B cell (primary cell): ENCODE measurements around the gene CLCNKA. TPM values are rescaled to one million over a fixed set of nuclear protein-coding genes. Genes with fewer than 3 reads are reported as not detected.

Source experiments
- ATAC-seq: fragments of 200-7000 bp; cut with Tn5 transposase; one replicate; pipeline ENCODE4 v1.10.0; 2021; ENCODE audit warnings: low read depth, mild to moderate bottlenecking, moderate number of reproducible peaks, moderate library complexity
- CTCF ChIA-PET: fragments of 350-600 bp; sonication (Branson Sonifier 250); formaldehyde crosslinking; loops from one replicate; lab custom pipeline; 2021; ENCODE audit warnings: antibody characterized with exemption, inconsistent platforms; lab: Charles Lee
- POLR2A ChIA-PET: fragments of 350-600 bp; sonication (Branson Sonifier 250); formaldehyde crosslinking; loops from one replicate; lab custom pipeline; 2021; ENCODE audit warnings: antibody characterized with exemption; lab: Charles Lee
- DNase-seq: peaks from one replicate; pipeline ENCODE4 v3.0.0; 2013
- H2AFZ ChIP-seq: 2 replicates; pipeline ENCODE4 v1.6.1; 2012; ENCODE audit warnings: mild to moderate bottlenecking, low read depth, low read length; ENCODE audit not compliant: insufficient read depth, poor library complexity, severe bottlenecking
- H3K27ac ChIP-seq, 2 donors: 1 replicate in 1 of 2; 2 replicates in 1 of 2; pipeline ENCODE4 v1.5.1; 2012 to 2013; ENCODE audit warnings: low read length in 2 of 2, mild to moderate bottlenecking in 2 of 2, moderate library complexity in 1 of 2
- H3K27me3 ChIP-seq, 4 experiments: fragments of 200-600 bp in 1 of 4; sonication (generic) in 1 of 4; replicated peaks in 1 of 4; 1 replicate in 2 of 4; 2 replicates in 2 of 4; pipeline versions ENCODE4 v1.6.1 to v1.7.0; 2013 to 2016; ENCODE audit warnings: low read length in 3 of 4, mild to moderate bottlenecking in 2 of 4, mixed read lengths in 1 of 4, moderate library complexity in 1 of 4; ENCODE audit not compliant: insufficient read depth in 4 of 4, control insufficient read depth in 3 of 4; ENCODE audit errors: control extremely low read depth in 1 of 4
- H3K36me3 ChIP-seq, 2 experiments: replicated peaks in 1 of 2; 1 replicate in 1 of 2; 2 replicates in 1 of 2; pipeline versions ENCODE4 v1.6.1 to v1.7.1; 2013; ENCODE audit warnings: low read length in 1 of 2; ENCODE audit not compliant: insufficient read depth in 2 of 2, control insufficient read depth in 1 of 2; ENCODE audit errors: control extremely low read depth in 1 of 2, extremely low read depth in 1 of 2
- H3K4me1 ChIP-seq, 2 donors: fragments of 200-600 bp in 1 of 2; sonication (generic) in 1 of 2; 1 replicate in 1 of 2; 2 replicates in 1 of 2; pipeline versions ENCODE4 v1.5.1 to v1.6.1; 2013 to 2017; ENCODE audit warnings: low read length in 2 of 2; ENCODE audit not compliant: control insufficient read depth in 2 of 2, insufficient read depth in 2 of 2
- H3K4me2 ChIP-seq: replicated peaks from 2 replicates; pipeline ENCODE3; 2012; ENCODE audit warnings: mild to moderate bottlenecking, low read depth, low read length; ENCODE audit not compliant: poor library complexity, severe bottlenecking
- H3K4me3 ChIP-seq, 5 experiments: fragments of 200-600 bp in 1 of 5; sonication (generic) in 1 of 5; 1 replicate in 3 of 5; 2 replicates in 2 of 5; pipeline versions ENCODE4 v1.5.1 to v1.7.0; 2011 to 2016; ENCODE audit warnings: low read length in 4 of 5, mild to moderate bottlenecking in 4 of 5, low read depth in 2 of 5, control low read depth in 1 of 5, moderate library complexity in 1 of 5; ENCODE audit not compliant: insufficient read depth in 1 of 5; ENCODE audit errors: control extremely low read depth in 1 of 5, extremely low read depth in 1 of 5
- H3K79me2 ChIP-seq: fragments of 200-600 bp; sonication (generic); one replicate; pipeline ENCODE4 v1.6.0; 2016; ENCODE audit warnings: low read length; ENCODE audit not compliant: control insufficient read depth, insufficient read depth
- H3K9ac ChIP-seq: fragments of 200-600 bp; sonication (generic); 2 replicates; pipeline ENCODE4 v1.6.1; 2017; ENCODE audit warnings: mild to moderate bottlenecking, low read length, moderate library complexity
- H3K9me3 ChIP-seq, 3 donors: one replicate each; pipeline versions ENCODE4 v1.6.1 to v1.7.1; 2013; ENCODE audit warnings: low read length in 2 of 3; ENCODE audit not compliant: control insufficient read depth in 2 of 3, insufficient read depth in 1 of 3; ENCODE audit errors: control extremely low read depth in 1 of 3
- H4K20me1 ChIP-seq: 2 replicates; pipeline ENCODE4 v1.6.0; 2012; ENCODE audit warnings: mild to moderate bottlenecking, low read length; ENCODE audit not compliant: insufficient read depth, control insufficient read depth, poor library complexity, severe bottlenecking
- H3K27ac Mint-ChIP-seq: one replicate; pipeline ENCODE4 v1.8.0; 2021; ENCODE audit warnings: mixed read lengths
- H3K27me3 Mint-ChIP-seq: one replicate; pipeline ENCODE4 v1.8.0; 2021; ENCODE audit warnings: mixed read lengths
- H3K4me1 Mint-ChIP-seq: one replicate; pipeline ENCODE4 v1.8.0; 2021; ENCODE audit warnings: mixed read lengths
- H3K4me3 Mint-ChIP-seq: one replicate; pipeline ENCODE4 v1.8.0; 2021; ENCODE audit warnings: mixed read lengths
- H3K9me3 Mint-ChIP-seq: one replicate; pipeline ENCODE4 v1.8.0; 2022; ENCODE audit warnings: mixed read lengths; ENCODE audit not compliant: insufficient read depth
- CTCF ChIP-seq: fragments of 200-600 bp; IDR thresholded peaks from one replicate; pipeline ENCODE4 v1.8.0; 2022; ENCODE audit warnings: antibody characterized with exemption, mild to moderate bottlenecking
- EZH2 ChIP-seq: IDR thresholded peaks from 2 replicates; pipeline ENCODE4 v1.6.1; 2012; ENCODE audit warnings: borderline replicate concordance, low read depth, mild to moderate bottlenecking, moderate library complexity, low read length; ENCODE audit not compliant: insufficient read depth, poor library complexity, severe bottlenecking
- WGBS: methylation state at CpG from one replicate; pipeline ENCODE4 v1.1.5; 2013; ENCODE audit warnings: missing lambda C conversion rate; ENCODE audit not compliant: insufficient coverage; 5-methylcytosine and 5-hydroxymethylcytosine counted together
- intact Hi-C: fragments of 100-400 bp; cut with micrococcal nuclease; formaldehyde crosslinking; loops from one replicate; pipeline ENCODE4 v1.10.0; 2022
- polyA plus RNA-seq: library from polyadenylated mRNA; depleted of rRNA; stranded (reverse); fragments of >200 nt; gene quantifications from 2 replicates; pipeline ENCODE4 v1.2.3, GENCODE V29; 2012
- total RNA-seq, 2 donors: library from RNA; stranded (reverse); fragments of 120-200 nt in 1 of 2; gene quantifications; 1 replicate in 1 of 2; 2 replicates in 1 of 2; pipeline versions ENCODE4 v1.2.3 to v1.2.4, GENCODE V29; 2013 to 2022

The CLCNKA gene
- total and polyA plus RNA-seq, 2 donors (not counting 1 experiment from before 2014, with no cell fraction given): 0.03 TPM; not detected in 1

DNA sequence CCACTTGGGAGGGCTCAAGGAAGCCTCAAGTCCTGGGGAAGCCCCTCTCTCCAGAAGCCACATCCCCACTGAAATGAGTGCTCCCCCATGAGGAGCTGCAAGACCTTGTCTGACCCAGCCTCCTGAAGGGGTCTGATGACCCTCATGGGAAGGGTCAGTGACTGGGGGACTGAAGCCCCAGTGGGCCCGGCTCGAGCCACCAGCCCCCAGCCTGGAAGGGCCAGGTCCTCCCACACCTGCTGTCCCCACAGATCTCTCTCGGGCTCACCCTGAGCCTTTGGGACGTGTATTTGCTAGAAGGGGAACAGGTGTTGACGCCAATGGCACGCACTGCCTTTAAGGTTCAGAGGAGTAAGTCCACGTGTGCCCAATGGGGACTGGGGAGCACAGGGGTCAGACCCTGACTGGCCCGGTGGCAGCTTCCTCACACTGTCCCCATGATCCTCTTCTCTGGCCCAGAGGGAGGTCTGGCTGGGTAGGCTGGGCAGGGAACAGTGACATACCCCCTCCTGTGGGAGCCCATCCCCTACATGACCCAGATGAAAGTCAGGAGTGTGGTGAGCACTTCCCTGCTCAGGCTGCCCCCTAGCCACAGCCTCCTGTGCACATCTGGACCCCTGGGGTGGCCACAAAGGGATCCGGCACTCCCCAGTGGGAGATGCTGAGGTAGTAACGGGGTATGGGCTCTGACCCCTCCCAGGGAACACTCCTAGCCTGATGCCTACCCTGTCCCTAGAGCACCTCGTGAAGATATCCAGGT, 30.2 kb upstream of the CLCNKA start:
- H3K4me1 ChIP-seq: no peaks in the 10 kb centered on the region
- no peaks in the 10 kb centered on the region for H4K20me1 ChIP-seq
- WGBS: 86% methylated on average over 9 of the region's 11 CpGs
- H3K4me3 ChIP-seq: no peak overlapping the region
- H3K4me3 Mint-ChIP-seq: no peak overlapping the region
- intact Hi-C loops: loop anchor here (5.0 kb wide), 1 partner anchor 189 kb away; no protein-coding TSS in a partner anchor
- H3K9me3 ChIP-seq: no peaks in the 10 kb centered on the region
- no peaks in the 10 kb centered on the region for H3K9me3 Mint-ChIP-seq
- TF ChIP-seq CTCF (no peak), EZH2 (no peak)
- ChIA-PET CTCF (interaction anchor here (1.0 kb wide), 1 partner anchor 200 kb away, joined by 3 read pairs; no protein-coding TSS in a partner anchor), POLR2A (no interaction called here)
- no peak overlapping the region for H3K9ac ChIP-seq
- H3K79me2 ChIP-seq: no peaks in the 10 kb centered on the region
- no peak for DNase-seq
- no peak overlapping the region for H3K27ac Mint-ChIP-seq
- no peaks in the 10 kb centered on the region for H3K4me1 Mint-ChIP-seq
- ATAC-seq: no peak
- peaks cover 0 to 7% (median under 1%) of the 10 kb centered on the region in 4 experiments for H3K27me3 ChIP-seq
- H3K27ac ChIP-seq: no peak overlapping the region
- no peaks in the 10 kb centered on the region for H3K36me3 ChIP-seq
- H3K27me3 Mint-ChIP-seq: no peaks in the 10 kb centered on the region
- H3K4me2 ChIP-seq: no peak overlapping the region
- H2AFZ ChIP-seq: no peak overlapping the region

DNA sequence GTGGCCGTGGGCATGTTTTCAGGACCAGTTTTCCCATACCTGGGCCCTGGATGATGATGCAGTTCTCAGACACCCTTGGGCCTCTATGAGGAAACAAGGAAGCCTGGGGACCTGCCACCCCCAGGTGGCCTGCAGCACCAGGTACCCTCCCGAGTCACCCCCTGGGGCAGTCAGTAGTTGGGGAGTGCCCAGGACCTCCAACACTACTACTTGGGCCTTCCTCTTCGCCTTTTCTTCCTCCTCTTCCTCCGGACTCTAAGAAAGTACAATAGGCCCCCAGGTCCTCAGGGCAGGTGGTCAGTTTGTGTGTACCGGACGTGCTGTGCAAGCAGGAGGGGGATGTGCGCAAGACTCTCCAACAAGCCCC, 29.7 kb upstream of the CLCNKA start:
- CTCF ChIA-PET: no interaction called here
- intact Hi-C loops: loop anchor here (5.0 kb wide), 1 partner anchor 190 kb away; no protein-coding TSS in a partner anchor
- Histone ChIP-seq H3K4me1 (no peaks in the 10 kb centered on the region), H3K36me3 (no peaks in the 10 kb centered on the region), H3K9me3 (no peaks in the 10 kb centered on the region), H3K79me2 (no peaks in the 10 kb centered on the region), H2AFZ (no peak overlapping the region), H3K9ac (no peak overlapping the region), H3K27ac (no peak overlapping the region), H3K4me3 (no peak overlapping the region), H3K4me2 (no peak overlapping the region), H3K27me3 (peaks cover 0 to 7% (median under 1%) of the 10 kb centered on the region in 4 experiments), H4K20me1 (no peaks in the 10 kb centered on the region)
- no peak for DNase-seq
- no peaks in the 10 kb centered on the region for H3K27me3 Mint-ChIP-seq
- H3K4me3 Mint-ChIP-seq: no peak overlapping the region
- TF ChIP-seq CTCF: no peak
- no peak for TF ChIP-seq EZH2
- ATAC-seq: no peak
- H3K4me1 Mint-ChIP-seq: no peaks in the 10 kb centered on the region
- H3K9me3 Mint-ChIP-seq: no peaks in the 10 kb centered on the region
- no peak overlapping the region for H3K27ac Mint-ChIP-seq
- WGBS: 94% methylated on average over 6 of the region's 7 CpGs
- POLR2A ChIA-PET: no interaction called here
